Calu3 (cell line): ENCODE measurements around the gene RABGAP1L. TPM values are rescaled to one million over a fixed set of nuclear protein-coding genes. Genes with fewer than 3 reads are reported as not detected.

Source experiments
- BruUV-seq: library from RNA; stranded (reverse); fragments of 400-500 nt; replicated peaks from 2 replicates; lab custom pipeline; 2021; lab: Mats Ljungman, UMichigan
- CTCF ChIA-PET: fragments of 300-600 bp; sonication (Branson Sonifier 250); formaldehyde crosslinking; loops from one replicate; lab custom pipeline; 2022; ENCODE audit warnings: antibody characterized with exemption; lab: Charles Lee
- DNase-seq: peaks from one replicate; pipeline ENCODE4 v3.0.0; 2022
- H3K27ac Mint-ChIP-seq: one replicate; pipeline ENCODE4 v1.8.0; 2022; ENCODE audit warnings: mixed read lengths; ENCODE audit not compliant: unreplicated experiment
- H3K27me3 Mint-ChIP-seq: one replicate; pipeline ENCODE4 v1.8.0; 2022; ENCODE audit warnings: mixed read lengths; ENCODE audit not compliant: unreplicated experiment
- H3K36me3 Mint-ChIP-seq: one replicate; pipeline ENCODE4 v1.8.0; 2022; ENCODE audit warnings: mild to moderate bottlenecking, moderate library complexity, mixed read lengths; ENCODE audit not compliant: insufficient read depth, unreplicated experiment
- H3K4me1 Mint-ChIP-seq: one replicate; pipeline ENCODE4 v1.8.0; 2022; ENCODE audit warnings: mild to moderate bottlenecking, low read depth, mixed read lengths; ENCODE audit not compliant: unreplicated experiment
- H3K4me3 Mint-ChIP-seq: one replicate; pipeline ENCODE4 v1.8.0; 2022; ENCODE audit warnings: mild to moderate bottlenecking, low read depth, moderate library complexity, mixed read lengths; ENCODE audit not compliant: unreplicated experiment
- H3K9me3 Mint-ChIP-seq: one replicate; pipeline ENCODE4 v1.8.0; 2022; ENCODE audit warnings: low read depth, mixed read lengths; ENCODE audit not compliant: unreplicated experiment
- intact Hi-C: fragments of 100-400 bp; cut with micrococcal nuclease; formaldehyde crosslinking; loops from one replicate; pipeline ENCODE4 v1.10.0; 2022; ENCODE audit not compliant: unreplicated experiment
- total RNA-seq: library from RNA; stranded (reverse); gene quantifications from 2 replicates; pipeline ENCODE4 v1.2.3, GENCODE V29; 2022
- TF ChIP-seq, protein P1 (sequence below): fragments of 200-600 bp; IDR thresholded peaks from one replicate; pipeline ENCODE4 v1.8.0; 2022; ENCODE audit warnings: antibody characterized with exemption; ENCODE audit not compliant: unreplicated experiment

RABGAP1L gene
- total RNA-seq, 1 experiment from 2014 or later, result 135 TPM

DNA sequence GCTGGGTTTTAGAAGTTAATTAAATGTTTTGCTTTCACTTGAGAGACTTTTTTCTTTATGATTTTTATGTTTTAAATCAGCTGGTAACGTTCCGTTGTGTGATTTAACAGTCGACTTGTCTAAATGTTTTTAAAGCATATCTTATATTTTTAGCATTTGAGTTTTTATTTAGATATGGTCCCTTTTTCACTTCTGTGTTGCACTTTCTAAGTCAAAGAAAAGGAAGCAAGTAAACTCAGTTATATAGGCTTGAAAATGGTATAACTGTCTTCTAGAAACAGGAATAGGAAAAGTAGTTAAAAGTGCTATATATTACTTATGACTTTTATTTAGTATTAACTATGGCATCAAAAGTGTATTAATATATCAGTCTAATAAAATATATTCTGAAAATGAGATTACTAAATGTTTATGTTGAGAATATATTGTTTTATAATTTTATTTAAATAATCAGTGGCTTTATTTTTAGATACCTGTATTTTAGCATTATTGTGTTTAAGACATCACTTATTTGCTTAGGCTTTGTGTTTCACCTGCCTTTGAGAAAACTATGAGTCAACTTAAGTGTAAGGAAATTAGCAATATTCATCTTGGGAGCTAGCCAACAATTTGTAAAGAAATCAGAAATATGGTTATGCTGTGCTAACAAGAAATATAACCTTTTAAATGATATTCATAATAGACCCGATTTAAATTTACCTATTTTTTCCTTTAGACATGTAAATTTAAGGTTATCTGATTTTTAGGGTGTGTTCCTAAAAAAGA, 60.5 kb downstream of the RABGAP1L start:
- CTCF ChIA-PET, result no interaction called here
- TF ChIP-seq, protein P1, sequence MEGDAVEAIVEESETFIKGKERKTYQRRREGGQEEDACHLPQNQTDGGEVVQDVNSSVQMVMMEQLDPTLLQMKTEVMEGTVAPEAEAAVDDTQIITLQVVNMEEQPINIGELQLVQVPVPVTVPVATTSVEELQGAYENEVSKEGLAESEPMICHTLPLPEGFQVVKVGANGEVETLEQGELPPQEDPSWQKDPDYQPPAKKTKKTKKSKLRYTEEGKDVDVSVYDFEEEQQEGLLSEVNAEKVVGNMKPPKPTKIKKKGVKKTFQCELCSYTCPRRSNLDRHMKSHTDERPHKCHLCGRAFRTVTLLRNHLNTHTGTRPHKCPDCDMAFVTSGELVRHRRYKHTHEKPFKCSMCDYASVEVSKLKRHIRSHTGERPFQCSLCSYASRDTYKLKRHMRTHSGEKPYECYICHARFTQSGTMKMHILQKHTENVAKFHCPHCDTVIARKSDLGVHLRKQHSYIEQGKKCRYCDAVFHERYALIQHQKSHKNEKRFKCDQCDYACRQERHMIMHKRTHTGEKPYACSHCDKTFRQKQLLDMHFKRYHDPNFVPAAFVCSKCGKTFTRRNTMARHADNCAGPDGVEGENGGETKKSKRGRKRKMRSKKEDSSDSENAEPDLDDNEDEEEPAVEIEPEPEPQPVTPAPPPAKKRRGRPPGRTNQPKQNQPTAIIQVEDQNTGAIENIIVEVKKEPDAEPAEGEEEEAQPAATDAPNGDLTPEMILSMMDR, result no peak
- Mint-ChIP-seq H3K4me1 (no peaks in the 10 kb centered on the region), H3K27me3 (no peaks in the 10 kb centered on the region), H3K4me3 (no peak overlapping the region), H3K27ac (no peak overlapping the region), H3K36me3 (no peaks in the 10 kb centered on the region), H3K9me3 (peaks cover 4% of the 10 kb centered on the region)
- intact Hi-C loops, result loop anchor here (5.0 kb wide), 4 partner anchors 107 to 797 kb away; no protein-coding TSS in a partner anchor
- no peak for DNase-seq
- BruUV-seq, result no TSS peak

DNA sequence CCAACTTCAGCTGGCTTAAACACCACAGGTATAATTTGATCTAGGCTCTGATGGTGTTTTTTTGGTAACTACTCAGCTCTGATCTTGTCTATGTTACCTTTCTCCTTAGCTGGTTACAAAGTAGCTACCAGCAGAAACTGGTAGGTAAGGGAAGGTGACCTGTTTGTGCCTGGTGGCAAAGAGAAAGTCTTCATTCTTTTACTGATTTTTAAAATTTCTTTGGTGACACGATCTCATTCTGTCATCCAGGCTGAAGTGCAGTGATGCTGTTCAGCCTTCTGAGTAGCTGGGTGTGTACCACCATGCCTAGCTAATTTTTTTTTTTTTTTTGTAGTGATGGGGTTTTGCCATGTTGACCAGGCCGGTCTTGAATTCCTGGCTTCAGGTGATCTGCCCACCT, 62.4 kb downstream of the RABGAP1L start:
- Mint-ChIP-seq H3K9me3 (peaks cover 4% of the 10 kb centered on the region), H3K27me3 (no peaks in the 10 kb centered on the region), H3K27ac (no peak overlapping the region), H3K36me3 (no peaks in the 10 kb centered on the region), H3K4me1 (no peaks in the 10 kb centered on the region), H3K4me3 (no peak overlapping the region)
- BruUV-seq, result no TSS peak
- intact Hi-C loops, result no loop called here
- no peak for DNase-seq
- TF ChIP-seq, protein P1, result no peak
- CTCF ChIA-PET, result interaction anchor here (0.6 to 0.7 kb wide), 2 partner anchors 35 to 861 kb away, joined by 3 read pairs; no protein-coding TSS in a partner anchor

DNA sequence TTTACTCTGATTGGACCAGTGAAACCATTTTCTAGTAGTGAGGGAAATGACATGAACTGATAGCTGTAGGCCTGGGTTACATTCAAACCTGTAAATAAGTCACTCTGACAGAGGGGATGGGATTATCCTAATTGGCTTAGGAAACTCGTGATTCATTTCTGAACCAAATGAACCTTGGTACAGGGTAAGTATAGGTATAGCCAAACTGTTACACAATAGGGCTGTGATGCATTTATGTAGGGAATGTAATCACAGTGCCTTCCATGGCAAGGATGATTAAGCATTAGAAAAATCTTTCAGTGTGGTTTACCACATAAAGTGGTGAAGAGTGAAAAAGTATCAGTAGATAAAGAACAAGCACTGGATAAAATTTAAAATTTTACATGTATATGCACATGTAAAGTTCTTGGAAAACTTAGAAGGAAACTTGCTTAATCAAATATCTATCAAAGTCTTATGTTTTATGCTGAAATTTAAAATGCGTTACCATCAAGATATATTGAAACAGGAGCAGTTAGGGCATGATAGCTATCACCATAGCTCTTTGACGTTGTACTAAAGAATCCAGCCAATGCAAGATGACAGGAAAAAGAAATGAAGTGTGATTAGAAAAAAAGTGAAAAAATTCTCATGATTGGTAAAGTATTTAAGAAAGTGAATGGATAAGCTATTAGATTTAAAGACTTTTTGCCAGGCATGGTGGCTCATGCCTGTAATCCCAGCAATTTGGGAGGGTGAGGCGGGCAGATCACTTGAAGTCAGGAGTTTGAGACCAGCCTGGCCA, 63.0 kb downstream of the RABGAP1L start:
- no peaks in the 10 kb centered on the region for H3K27me3 Mint-ChIP-seq
- no peaks in the 10 kb centered on the region for H3K36me3 Mint-ChIP-seq
- DNase-seq, result no peak
- peaks cover 4% of the 10 kb centered on the region for H3K9me3 Mint-ChIP-seq
- BruUV-seq, result no TSS peak
- no peak overlapping the region for H3K4me3 Mint-ChIP-seq
- no peaks in the 10 kb centered on the region for H3K4me1 Mint-ChIP-seq
- H3K27ac Mint-ChIP-seq, result no peak overlapping the region
- intact Hi-C loops, result no loop called here
- TF ChIP-seq, protein P1, result no peak
- CTCF ChIA-PET, result interaction anchor here (0.6 kb wide), 1 partner anchor 36 kb away, joined by 3 read pairs; no protein-coding TSS in a partner anchor

DNA sequence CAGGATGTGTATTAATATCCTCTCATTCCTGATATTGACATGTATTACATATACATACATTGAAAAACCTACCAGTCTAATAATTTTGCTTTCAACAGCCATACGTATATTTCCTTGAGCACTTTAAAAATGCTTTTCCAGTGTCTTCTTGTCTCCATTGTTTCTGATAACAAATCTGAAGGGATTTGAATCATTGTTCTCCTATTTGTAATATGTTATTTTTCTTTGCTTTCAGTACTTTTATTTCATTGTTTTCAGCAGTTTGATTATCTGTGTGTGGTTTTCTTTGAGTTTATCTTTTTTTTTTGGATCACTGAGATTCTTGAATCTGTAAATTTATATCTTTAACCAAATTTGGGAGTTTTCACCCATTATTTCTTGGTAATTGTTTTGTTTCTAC, 65.3 kb downstream of the RABGAP1L start:
- DNase-seq, result no peak
- Mint-ChIP-seq H3K36me3 (no peaks in the 10 kb centered on the region), H3K4me1 (no peaks in the 10 kb centered on the region), H3K4me3 (no peak overlapping the region), H3K9me3 (peaks cover 4% of the 10 kb centered on the region), H3K27ac (no peak overlapping the region), H3K27me3 (no peaks in the 10 kb centered on the region)
- intact Hi-C loops, result no loop called here
- CTCF ChIA-PET, result no interaction called here
- BruUV-seq, result no TSS peak
- TF ChIP-seq, protein P1, result no peak
